Measurements from ENCODE around the gene PRSS2. TPM values are rescaled to one million over a fixed set of nuclear protein-coding genes. Genes with fewer than 3 reads are reported as not detected.

Gene PRSS2
- total RNA-seq, 1 experiment from 2014 or later, result 27.6 TPM

DNA sequence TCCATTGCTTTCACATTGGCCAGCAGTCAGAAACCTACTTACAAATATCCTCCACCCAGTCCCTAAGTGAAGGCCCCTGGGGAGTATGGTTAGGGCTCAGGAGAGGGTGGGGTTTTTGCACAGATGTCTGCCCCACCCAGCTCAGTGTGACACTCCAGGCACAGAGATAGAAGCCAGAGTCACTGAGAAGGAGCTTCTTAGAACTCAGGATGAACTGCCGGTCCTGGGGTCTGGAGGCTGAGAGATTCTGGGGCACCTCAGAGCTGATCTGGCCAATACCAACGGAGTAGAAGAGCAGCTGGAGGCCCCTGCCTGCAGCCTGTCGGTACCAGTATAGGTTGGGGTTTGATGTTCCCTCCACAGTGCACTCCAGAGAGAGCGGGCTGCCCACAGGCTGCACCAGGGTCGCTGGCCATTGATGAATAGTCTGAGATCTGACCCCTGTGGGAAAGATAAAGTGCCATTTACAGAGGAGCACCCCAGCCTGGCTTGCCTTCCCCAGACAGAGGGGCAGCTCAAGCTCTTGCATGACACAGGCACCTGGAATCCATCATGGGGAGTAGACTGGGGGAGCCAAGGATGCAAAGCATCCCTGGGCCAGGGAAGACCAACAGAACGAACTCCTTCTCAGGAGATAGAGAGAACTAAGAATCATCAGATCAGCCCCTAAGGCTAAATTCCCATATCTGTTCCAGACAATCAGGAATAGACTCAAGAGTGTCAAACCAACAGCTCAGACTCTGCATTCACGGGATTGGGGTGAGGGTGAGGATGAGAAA is 41.9 kb downstream of the PRSS2 start:
- no peaks in the 10 kb centered on the region for H3K36me3 Mint-ChIP-seq
- ATAC-seq (peak; percentile 18), DNase-seq (ENCODE audit: low spot score) (no peak)
- TF ChIP-seq RORB (CRISPR knock-in tag; IDR thresholded peaks at IDR 0.05), result no peak
- TF ChIP-seq, protein P1, sequence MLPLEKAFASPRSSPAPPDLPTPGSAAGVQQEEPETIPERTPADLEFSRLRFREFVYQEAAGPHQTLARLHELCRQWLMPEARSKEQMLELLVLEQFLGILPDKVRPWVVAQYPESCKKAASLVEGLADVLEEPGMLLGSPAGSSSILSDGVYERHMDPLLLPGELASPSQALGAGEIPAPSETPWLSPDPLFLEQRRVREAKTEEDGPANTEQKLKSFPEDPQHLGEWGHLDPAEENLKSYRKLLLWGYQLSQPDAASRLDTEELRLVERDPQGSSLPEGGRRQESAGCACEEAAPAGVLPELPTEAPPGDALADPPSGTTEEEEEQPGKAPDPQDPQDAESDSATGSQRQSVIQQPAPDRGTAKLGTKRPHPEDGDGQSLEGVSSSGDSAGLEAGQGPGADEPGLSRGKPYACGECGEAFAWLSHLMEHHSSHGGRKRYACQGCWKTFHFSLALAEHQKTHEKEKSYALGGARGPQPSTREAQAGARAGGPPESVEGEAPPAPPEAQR (CRISPR knock-in tag; IDR thresholded peaks at IDR 0.05), result no peak
- no peak for TF ChIP-seq NFATC4 (CRISPR knock-in tag; IDR thresholded peaks at IDR 0.05)
- TF ChIP-seq, protein P2, sequence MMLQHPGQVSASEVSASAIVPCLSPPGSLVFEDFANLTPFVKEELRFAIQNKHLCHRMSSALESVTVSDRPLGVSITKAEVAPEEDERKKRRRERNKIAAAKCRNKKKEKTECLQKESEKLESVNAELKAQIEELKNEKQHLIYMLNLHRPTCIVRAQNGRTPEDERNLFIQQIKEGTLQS (CRISPR knock-in tag; conservative IDR thresholded peaks at IDR 0.05), result no peak
- no peak for TF ChIP-seq NR3C1 (CRISPR knock-in tag; conservative IDR thresholded peaks at IDR 0.05; ENCODE audit: low read depth)
- TF ChIP-seq, protein P3, sequence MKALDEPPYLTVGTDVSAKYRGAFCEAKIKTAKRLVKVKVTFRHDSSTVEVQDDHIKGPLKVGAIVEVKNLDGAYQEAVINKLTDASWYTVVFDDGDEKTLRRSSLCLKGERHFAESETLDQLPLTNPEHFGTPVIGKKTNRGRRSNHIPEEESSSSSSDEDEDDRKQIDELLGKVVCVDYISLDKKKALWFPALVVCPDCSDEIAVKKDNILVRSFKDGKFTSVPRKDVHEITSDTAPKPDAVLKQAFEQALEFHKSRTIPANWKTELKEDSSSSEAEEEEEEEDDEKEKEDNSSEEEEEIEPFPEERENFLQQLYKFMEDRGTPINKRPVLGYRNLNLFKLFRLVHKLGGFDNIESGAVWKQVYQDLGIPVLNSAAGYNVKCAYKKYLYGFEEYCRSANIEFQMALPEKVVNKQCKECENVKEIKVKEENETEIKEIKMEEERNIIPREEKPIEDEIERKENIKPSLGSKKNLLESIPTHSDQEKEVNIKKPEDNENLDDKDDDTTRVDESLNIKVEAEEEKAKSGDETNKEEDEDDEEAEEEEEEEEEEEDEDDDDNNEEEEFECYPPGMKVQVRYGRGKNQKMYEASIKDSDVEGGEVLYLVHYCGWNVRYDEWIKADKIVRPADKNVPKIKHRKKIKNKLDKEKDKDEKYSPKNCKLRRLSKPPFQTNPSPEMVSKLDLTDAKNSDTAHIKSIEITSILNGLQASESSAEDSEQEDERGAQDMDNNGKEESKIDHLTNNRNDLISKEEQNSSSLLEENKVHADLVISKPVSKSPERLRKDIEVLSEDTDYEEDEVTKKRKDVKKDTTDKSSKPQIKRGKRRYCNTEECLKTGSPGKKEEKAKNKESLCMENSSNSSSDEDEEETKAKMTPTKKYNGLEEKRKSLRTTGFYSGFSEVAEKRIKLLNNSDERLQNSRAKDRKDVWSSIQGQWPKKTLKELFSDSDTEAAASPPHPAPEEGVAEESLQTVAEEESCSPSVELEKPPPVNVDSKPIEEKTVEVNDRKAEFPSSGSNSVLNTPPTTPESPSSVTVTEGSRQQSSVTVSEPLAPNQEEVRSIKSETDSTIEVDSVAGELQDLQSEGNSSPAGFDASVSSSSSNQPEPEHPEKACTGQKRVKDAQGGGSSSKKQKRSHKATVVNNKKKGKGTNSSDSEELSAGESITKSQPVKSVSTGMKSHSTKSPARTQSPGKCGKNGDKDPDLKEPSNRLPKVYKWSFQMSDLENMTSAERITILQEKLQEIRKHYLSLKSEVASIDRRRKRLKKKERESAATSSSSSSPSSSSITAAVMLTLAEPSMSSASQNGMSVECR (CRISPR knock-in tag; IDR thresholded peaks at IDR 0.05; ENCODE audit: borderline replicate concordance), result no peak
- no peak for TF ChIP-seq NR2C2 (CRISPR knock-in tag; IDR thresholded peaks at IDR 0.05)
- no peak for TF ChIP-seq TCF7 (CRISPR knock-in tag; IDR thresholded peaks at IDR 0.05; ENCODE audit: low read depth)
- no peak for TF ChIP-seq RELA (CRISPR knock-in tag; IDR thresholded peaks at IDR 0.05; ENCODE audit: borderline replicate concordance)
- TF ChIP-seq SP1 (CRISPR knock-in tag; conservative IDR thresholded peaks at IDR 0.05), result no peak
- TF ChIP-seq, protein P4, sequence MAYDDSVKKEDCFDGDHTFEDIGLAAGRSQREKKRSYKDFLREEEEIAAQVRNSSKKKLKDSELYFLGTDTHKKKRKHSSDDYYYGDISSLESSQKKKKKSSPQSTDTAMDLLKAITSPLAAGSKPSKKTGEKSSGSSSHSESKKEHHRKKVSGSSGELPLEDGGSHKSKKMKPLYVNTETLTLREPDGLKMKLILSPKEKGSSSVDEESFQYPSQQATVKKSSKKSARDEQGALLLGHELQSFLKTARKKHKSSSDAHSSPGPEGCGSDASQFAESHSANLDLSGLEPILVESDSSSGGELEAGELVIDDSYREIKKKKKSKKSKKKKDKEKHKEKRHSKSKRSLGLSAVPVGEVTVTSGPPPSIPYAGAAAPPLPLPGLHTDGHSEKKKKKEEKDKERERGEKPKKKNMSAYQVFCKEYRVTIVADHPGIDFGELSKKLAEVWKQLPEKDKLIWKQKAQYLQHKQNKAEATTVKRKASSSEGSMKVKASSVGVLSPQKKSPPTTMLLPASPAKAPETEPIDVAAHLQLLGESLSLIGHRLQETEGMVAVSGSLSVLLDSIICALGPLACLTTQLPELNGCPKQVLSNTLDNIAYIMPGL (CRISPR knock-in tag; IDR thresholded peaks at IDR 0.05), result no peak
- no peak for TF ChIP-seq CBFB (CRISPR knock-in tag; IDR thresholded peaks at IDR 0.05; ENCODE audit: low read depth)
- TF ChIP-seq, protein P5, sequence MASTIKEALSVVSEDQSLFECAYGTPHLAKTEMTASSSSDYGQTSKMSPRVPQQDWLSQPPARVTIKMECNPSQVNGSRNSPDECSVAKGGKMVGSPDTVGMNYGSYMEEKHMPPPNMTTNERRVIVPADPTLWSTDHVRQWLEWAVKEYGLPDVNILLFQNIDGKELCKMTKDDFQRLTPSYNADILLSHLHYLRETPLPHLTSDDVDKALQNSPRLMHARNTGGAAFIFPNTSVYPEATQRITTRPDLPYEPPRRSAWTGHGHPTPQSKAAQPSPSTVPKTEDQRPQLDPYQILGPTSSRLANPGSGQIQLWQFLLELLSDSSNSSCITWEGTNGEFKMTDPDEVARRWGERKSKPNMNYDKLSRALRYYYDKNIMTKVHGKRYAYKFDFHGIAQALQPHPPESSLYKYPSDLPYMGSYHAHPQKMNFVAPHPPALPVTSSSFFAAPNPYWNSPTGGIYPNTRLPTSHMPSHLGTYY (CRISPR knock-in tag; IDR thresholded peaks at IDR 0.05), result no peak
- no peak for TF ChIP-seq ZNF317 (CRISPR knock-in tag; IDR thresholded peaks at IDR 0.05; ENCODE audit: borderline replicate concordance, low read depth)
- no peak for TF ChIP-seq GABPB1 (CRISPR knock-in tag; IDR thresholded peaks at IDR 0.05)
- TF ChIP-seq, protein P6, sequence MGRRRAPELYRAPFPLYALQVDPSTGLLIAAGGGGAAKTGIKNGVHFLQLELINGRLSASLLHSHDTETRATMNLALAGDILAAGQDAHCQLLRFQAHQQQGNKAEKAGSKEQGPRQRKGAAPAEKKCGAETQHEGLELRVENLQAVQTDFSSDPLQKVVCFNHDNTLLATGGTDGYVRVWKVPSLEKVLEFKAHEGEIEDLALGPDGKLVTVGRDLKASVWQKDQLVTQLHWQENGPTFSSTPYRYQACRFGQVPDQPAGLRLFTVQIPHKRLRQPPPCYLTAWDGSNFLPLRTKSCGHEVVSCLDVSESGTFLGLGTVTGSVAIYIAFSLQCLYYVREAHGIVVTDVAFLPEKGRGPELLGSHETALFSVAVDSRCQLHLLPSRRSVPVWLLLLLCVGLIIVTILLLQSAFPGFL (CRISPR knock-in tag; IDR thresholded peaks at IDR 0.05; ENCODE audit: borderline replicate concordance), result no peak
- ChIA-PET CTCF (interaction anchor here (0.8 to 6.3 kb wide), 26 partner anchors 19 to 509 kb away, joined by 3 to 94 read pairs (median 5); partner anchors contain the start of gene EPHB6), POLR2A (interaction anchor here (0.6 to 1.6 kb wide), 2 partner anchors 15 to 16 kb away, joined by 3 to 5 read pairs; no protein-coding TSS in a partner anchor)
- H3K9me3 Mint-ChIP-seq, result no peaks in the 10 kb centered on the region
- H3K27me3 Mint-ChIP-seq (ENCODE audit: low read depth), result peaks cover 12% of the 10 kb centered on the region
- H3K4me1 Mint-ChIP-seq, result peaks cover 60% of the 10 kb centered on the region
- peak overlapping the region; percentile 93 for H3K27ac Mint-ChIP-seq
- H3K4me3 Mint-ChIP-seq, result peak overlapping the region; percentile 41
